GM19025 (cell line): ENCODE data around the gene NHSL2.
A peak's percentile ranks its signal among the peaks of the same experiment; 100 is the strongest.

ENCODE experiments used
- ATAC-seq: cut with Tn5 transposase; IDR thresholded peaks from one replicate; pipeline ENCODE4 v1.9.1; 2021; ENCODE audit warnings: mild to moderate bottlenecking, low read depth, moderate library complexity; ENCODE audit not compliant: unreplicated experiment

Gene NHSL2

GRCh38 chrX:72060196-72060920, 149.7 kb downstream of the NHSL2 start:
- ATAC-seq: no peak

- ATAC-seq: no peak
These were observed 150.4 kb downstream of the NHSL2 start for GRCh38 chrX:72060921-72061490.

- no peak for ATAC-seq
These were observed 152.3 kb downstream of the NHSL2 start for GRCh38 chrX:72062916-72063315.

- ATAC-seq: no peak
These were observed 158.9 kb downstream of the NHSL2 start for GRCh38 chrX:72069350-72070160.

- no peak for ATAC-seq
These were observed 160.6 kb downstream of the NHSL2 start for GRCh38 chrX:72071213-72071612.

GRCh38 chrX:72073633-72074032, 163.0 kb downstream of the NHSL2 start:
- ATAC-seq: no peak

GRCh38 chrX:72078411-72078810, 167.8 kb downstream of the NHSL2 start:
- no peak for ATAC-seq

GRCh38 chrX:72079607-72080006, 169.0 kb downstream of the NHSL2 start:
- no peak for ATAC-seq

- ATAC-seq: no peak
These were observed 169.5 kb downstream of the NHSL2 start for GRCh38 chrX:72080150-72080549.

GRCh38 chrX:72080800-72081199, 170.2 kb downstream of the NHSL2 start:
- no peak for ATAC-seq

- no peak for ATAC-seq
These were observed 171.1 kb downstream of the NHSL2 start for GRCh38 chrX:72081605-72082320.

GRCh38 chrX:72083291-72083690, 172.6 kb downstream of the NHSL2 start:
- ATAC-seq: no peak

- no peak for ATAC-seq
These were observed 173.5 kb downstream of the NHSL2 start for GRCh38 chrX:72084114-72084513.

- ATAC-seq: no peak
These were observed 176.3 kb downstream of the NHSL2 start for GRCh38 chrX:72086995-72087394.

GRCh38 chrX:72088761-72089160, 178.1 kb downstream of the NHSL2 start:
- ATAC-seq: no peak

- no peak for ATAC-seq
These were observed 178.6 kb downstream of the NHSL2 start for GRCh38 chrX:72089254-72089653.

- peak; percentile 66 for ATAC-seq
These were observed 184.2 kb downstream of the NHSL2 start for GRCh38 chrX:72094894-72095293.

- no peak for ATAC-seq
These were observed 184.7 kb downstream of the NHSL2 start for GRCh38 chrX:72095370-72095769.

- ATAC-seq: no peak
These were observed 186.5 kb downstream of the NHSL2 start for GRCh38 chrX:72097098-72097497.

- no peak for ATAC-seq
These were observed 189.6 kb downstream of the NHSL2 start for GRCh38 chrX:72100051-72100755.
